RPMI7951 (cell line): Measurements from ENCODE around the gene CISH. TPM values are rescaled to one million over a fixed set of nuclear protein-coding genes. Genes with fewer than 3 reads are reported as not detected.

Source experiments
- DNase-seq: peaks from one replicate; pipeline ENCODE4 v3.0.0-alpha.2; 2012; ENCODE audit warnings: low read depth
- total RNA-seq: library from RNA; depleted of rRNA; stranded (reverse); fragments of >200 nt; shearing (Covaris generic); gene quantifications from 2 replicates; pipeline ENCODE4 v1.2.3, GENCODE V29; 2014; rRNA removed

The CISH gene, protein sequence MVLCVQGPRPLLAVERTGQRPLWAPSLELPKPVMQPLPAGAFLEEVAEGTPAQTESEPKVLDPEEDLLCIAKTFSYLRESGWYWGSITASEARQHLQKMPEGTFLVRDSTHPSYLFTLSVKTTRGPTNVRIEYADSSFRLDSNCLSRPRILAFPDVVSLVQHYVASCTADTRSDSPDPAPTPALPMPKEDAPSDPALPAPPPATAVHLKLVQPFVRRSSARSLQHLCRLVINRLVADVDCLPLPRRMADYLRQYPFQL
- 1.1 and 1.8 TPM in 2 replicates for total RNA-seq

DNA sequence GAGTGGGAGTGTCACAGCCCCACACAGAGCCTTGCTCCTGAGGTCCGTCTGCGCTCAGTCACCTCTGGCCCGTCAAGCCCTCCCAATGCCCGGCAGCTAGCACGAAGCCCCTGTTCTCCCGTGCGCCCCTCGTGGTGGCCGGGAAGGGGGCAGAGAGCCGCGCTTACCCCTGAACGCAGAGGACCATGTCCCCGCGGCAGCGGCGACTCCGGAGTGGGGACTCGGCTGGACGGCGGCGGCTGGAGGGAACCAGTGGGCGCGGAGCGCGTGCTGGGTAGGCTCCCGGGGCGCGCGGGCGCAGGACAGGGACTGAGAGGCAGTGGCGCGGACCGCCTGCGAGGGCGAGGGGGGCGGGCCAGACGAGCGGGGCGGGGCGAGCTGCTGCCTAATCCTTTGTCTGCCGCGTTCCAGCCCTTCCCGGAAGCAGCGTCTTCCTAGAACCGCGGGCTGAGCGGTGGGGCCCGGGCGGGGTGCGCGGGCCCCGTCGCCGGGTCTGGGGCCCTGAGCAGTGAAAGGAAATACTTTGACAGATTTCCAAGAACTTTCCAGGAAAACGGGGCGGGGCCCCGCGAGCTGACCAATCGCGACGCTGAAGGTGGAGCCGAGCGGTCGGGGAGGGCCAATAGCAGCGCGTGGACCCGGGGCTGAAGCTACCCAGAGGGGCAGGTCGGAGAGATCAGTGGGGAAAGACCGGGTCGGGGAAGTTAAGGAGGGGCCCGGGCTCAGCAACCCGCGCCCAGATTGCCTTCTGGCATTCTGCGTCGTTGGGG lies at the start of gene CISH:
Gene CISH (minus strand): TSS at position 311 of the 770 bp plus-strand sequence. CDS start 124 bp downstream, at position 187.
- DNase-seq = peak; percentile 96

DNA sequence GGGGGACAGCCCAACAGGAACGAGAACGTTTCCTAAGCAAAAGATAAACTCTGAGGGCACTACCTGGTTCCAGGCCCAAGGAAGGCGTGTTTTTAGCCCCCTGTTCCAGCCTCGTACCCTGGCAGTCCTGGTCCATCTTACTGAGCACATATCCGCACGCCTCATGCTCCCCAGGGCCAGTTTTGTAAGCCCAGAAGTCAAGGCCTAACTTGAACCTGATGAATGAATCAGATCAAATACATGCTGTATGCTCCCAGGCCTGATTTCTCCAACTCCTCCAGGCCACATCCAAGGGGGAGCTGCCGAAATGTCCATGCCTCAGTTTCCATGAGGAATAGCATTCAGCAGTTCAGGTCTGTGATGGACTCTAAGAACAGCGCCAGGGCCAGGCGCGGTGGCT lies 48.8 kb upstream of the CISH start:
- no peak for DNase-seq

DNA sequence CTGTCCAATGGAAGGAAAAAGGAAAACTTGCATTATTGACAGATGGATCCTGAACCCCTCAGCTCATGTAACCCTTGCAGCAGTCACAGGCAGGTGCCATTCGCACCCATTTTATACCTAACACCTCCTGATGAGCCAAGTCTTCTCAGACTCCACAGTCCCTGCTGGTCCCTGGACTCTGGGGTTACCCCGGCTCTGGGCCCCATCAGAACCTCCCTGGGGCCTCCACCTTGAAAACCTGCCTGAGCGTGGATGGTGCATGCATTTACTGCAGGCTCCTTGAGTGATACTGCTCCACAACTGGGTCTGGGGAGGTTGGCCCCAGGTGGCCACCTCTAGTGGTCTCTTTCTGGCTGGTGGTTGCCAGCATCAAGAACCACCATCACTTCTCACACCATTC lies 47.3 kb upstream of the CISH start:
- no peak for DNase-seq

DNA sequence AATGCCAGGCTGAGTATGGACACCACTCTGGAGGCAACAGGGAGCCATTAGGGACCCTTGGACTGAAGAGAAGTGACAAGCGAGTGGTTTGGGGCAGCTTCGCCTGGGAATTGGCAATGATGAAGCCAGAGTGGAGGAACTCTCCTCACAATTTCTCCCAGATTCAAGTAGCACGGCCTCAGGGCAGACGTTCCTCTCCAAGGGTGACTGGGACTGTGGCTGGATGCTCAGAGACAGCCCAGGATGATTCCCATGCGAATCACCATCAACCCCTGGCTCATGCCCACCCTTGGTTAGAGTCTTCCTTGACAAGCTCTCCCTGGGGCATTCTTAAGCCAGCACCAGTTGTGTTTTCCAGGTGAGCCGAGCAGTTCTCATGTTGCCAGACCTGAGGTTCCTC lies 46.8 kb upstream of the CISH start:
- peak; percentile 25 for DNase-seq

DNA sequence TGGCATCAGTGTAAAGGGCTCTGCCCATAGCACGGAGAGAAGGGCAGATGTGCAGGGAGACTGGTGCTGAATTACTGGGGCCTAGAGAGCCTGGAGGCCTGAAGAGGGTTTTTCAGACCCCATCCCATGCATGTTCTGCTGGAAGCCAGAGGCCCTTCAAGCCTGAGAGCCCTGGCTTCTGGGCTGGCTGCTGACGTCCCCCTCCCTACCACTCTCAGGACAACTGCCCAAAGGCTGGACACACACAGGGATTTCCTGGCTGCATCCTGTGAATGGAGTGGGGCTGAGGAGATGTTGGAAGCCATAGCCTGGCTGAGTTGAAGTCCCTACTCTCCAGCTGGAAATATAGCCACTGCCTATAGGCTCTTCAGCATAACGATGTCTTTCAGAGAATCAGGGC lies 46.2 kb upstream of the CISH start:
- no peak for DNase-seq

DNA sequence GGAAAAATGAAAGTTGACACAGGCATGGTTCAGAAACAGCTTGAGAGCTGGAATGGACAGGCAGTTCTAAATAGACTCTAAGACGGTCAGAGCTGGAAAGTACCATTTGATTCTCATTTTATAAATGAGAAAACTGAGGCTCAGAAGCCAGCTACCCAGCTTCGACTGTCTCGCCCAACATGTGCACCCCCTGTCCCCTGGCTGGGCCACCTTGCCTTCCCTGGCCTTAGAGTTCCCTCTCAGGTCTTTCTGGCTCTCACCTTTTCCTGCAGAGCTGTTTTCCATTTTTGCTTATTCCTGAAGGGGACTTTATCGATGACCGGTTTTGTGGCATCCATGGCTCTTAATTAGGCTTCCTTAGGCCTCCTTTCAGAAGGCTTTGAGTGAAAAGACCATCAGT lies 45.8 kb upstream of the CISH start:
- DNase-seq = no peak

DNA sequence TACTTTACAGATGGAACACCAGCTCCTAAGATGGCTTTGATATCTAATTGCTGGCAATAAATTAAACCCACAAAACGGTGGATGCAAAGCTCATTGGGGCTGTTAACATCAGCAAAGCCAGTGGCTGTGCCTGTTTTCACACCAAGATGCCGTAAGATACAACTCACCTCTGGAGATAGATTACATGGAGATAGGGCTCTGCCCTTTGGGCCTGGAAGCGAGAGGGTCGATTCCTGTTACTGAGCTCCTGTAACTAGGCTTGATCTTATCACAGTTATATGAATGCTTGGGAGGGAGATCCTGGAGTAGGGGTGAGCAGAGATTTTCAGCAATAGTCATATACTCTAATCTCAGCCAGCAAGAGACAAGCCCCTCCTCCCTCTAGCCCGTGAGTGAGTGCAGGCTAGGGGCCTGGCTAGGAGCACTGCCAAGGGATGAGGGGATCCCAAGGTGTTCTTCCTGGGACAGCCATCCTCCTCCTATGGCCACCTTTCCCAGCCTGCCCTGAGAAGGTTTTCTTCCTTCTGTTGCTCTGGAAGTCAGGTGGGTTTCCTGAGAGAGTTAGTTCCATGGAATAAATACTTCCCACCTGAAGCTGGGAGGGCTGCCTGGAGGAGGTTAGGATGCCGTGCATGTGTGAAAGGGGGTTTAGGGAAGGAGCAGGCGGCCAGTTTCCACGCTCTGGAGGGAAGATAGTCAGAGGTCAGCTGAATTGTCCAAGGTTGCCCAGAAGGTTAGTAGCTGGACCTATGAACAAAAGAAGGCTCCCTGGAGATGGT lies 45.0 kb upstream of the CISH start:
- DNase-seq = no peak

DNA sequence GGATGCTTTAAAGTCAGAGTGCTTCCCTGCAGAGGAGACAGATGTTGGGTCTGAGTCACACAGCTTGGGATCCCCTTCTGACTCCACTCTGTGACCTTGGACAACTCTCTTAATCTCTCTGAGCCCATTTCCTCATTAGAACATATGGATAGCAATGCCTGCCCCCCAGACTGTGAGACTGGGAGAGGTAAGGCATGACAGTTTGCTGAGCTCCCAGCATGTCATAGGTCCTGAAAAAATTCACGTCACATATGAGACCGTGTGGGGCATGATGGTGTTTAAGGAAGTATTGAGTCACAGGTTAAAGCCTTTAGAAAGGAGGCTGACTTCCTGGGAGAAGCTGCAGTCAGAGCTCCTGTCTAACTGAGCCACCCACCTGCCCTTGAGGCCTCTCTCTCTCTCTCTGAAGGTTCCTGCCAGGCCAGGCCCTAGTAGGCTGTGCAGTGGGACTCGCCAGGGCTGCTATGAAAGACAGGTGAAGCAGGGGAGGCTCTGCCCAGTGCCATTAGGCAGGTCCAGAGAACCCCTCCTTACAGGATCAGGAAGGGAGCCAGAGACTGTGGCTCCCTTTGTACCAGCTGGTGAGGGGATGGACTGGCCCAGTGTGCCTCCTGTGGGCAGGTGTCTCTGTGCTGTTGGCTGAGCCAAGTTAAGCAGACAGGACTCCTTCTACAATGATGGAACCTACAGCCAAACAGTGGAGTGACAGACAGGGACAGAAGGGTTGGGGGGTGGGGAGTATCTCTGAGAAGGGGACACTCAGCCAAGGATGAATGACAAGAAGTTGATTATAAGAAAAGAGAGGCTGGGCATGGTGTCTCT lies 43.6 kb upstream of the CISH start:
- DNase-seq = no peak

DNA sequence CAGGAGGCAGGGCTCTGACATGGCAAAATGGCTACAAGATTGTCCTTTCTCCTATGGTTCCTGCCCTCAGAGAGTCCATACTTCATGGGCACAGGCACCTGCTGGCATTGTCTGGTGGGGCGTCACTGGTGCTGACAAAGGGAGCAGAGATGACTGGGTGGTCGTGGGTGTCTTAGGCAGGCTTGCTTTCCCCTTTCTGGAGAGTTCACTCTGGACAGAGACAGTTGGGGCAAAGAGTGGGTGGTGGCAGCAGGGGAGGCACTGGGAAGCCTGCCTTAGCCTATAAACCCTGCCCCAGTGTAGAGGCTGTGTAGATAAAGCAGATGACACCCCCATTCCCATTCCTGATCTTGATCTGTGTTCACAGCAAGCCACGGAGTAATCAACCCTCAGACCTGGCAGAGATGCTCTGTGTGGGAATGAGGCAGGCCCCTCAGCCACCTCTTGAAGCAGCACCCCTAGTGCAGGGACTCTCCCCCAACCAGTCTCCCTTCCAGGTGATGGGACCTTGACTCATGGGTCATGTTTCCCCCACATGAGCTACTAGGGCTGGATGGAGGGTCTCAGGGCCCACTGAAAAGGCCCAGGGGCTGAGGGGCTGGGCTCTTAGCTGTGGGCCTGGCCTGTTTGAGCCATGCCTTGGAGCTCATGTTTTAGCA lies 42.5 kb upstream of the CISH start:
- DNase-seq = no peak

DNA sequence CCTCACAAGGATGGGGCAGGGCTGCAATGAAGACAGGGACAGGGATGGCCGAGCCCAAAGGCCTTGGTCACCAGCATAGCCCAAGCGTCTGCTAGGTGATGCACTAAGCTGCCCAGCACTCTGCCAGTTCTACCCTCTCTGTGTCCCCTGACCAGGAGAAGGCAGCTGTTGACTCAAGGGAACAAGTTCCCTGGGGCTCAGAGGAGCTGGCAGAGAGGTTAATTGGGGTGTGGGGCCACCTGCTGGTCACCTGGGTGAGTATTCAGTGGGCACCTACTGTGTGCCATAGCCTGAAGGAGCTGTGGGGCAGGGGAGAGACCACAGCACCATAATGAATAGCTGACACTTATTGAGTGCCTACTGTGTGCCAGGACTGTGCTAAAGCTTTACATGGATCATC lies 41.1 kb upstream of the CISH start:
- peak; percentile 47 for DNase-seq

DNA sequence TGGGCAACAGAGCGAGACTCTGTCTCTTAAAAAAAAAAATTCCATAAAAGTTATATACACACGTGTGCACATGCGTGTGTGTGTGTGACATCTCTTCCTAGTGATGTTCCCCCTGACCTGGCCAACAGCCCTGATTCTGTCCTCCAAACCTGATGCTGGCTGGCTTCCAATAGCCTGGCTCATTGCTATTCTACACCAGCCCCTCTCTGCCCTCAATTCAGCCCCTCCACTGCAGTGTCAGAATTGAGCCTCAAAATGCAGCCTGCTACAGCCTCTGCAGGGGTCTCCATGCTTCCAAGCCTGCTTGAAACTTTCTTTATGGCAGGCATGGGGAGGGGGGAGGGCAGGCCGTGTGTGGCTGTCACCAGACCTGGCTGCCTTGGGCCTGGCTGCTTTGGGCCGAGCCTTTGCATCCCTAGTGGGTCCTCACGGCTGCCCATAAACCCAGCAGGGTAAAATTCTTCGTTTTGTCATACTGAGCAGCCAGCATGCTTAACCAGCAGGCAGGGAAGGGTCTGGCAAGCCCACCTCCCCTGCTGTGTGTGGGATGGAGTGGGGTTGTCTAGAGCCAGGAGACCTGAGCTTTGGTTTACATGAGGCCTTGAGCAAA lies 40.5 kb upstream of the CISH start:
- DNase-seq = no peak

DNA sequence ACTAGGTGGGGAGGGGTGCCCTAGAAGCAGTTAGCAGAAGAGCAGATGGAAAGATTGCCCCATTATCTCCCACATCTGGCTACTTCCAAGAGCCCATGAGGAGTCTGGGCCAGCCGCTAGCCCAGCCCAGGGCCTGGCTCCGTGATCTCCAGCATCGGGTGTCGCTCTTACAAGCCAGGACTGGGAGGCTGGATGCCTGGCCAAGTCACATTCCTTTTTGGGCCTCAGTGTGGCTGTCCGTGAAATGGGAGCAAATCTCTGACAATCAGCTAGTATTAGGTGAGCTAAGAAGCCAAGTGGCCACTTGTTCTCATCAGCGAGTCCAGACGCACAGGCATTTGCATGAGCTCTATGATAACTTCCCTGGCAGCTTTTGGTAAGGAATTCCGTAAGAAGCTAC lies 39.9 kb upstream of the CISH start:
- no peak for DNase-seq

DNA sequence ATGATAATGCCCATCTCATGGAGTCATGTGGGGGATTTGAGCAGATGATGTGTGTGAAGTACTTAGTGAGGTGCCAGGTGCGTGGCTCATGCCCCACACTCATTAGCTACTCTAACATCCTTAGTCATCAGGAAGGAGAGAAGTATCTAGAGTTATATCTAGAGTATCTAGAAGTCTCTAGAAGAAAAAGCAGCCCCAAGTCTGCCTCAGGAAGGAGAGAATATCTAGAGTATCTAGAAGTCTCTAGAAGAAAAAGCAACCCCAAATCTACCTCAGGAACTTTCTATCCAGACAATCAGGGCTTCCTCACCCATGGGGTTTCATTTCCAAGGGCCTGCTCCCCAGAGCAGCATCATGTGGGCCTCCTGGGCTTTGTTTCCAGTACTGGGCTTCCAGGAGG lies 38.4 kb upstream of the CISH start:
- DNase-seq = no peak

DNA sequence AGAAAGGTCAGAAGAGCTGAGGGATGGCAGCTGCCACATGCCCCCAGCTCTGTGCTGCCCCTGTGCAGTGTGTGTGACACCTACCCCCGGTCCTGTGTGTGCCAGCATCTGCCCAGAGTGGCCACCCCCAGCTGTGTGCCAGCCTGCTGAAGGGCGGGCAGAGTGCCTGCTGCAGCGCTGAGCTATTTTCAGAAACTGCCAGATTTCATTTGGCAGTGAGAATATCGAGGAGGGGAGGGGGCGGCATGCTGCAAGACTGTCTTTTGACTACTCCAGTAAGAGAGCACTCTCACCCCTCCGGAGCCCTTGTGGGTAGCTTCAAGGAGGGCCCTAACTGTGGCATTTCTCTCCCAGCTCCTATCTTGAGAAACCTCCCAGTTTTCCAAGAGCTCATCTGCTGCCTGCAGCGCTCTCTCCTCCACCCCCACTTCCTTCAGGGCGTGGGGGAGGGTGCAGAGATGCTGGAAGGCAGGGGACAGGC lies 37.9 kb upstream of the CISH start:
- no peak for DNase-seq

DNA sequence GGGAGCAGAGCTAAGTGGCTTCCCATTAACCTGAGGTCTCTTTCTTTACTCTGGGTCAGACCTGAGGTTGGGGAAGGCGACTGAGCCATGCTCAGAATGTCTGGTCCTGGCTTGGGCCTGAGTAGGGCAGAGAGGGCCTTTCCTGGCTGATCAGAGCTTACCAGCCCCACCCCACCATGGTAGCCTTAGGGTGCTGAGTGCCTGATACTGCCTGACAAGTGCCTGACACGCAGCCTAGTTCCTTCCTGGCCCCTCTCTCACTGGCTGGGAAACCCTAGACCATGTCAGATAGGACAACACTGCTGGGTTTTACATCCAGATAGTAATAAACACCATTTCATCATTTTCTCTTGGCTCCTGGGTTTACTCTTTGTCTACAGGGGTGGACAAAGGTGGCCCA lies 37.4 kb upstream of the CISH start:
- DNase-seq = no peak

DNA sequence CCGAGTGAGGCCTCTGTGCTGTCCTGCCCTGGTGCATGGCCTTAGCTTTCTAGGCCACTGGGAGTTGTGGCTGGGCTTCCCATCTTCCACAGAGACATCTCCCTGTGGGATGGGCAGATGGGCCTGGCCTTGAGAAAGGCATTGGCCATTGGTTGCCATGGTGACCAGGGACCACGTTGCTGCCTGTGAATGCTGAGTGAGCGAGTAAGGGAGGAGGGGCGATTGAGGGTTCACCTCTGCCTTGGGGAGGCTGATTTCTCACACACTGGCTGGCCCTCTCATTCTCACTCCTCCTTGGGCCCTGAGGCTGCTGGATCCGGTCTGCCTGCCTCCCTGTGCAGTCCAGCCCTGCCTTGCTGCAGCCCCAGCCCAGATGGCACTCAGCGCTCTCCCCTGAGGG lies 36.7 kb upstream of the CISH start:
- DNase-seq = no peak

DNA sequence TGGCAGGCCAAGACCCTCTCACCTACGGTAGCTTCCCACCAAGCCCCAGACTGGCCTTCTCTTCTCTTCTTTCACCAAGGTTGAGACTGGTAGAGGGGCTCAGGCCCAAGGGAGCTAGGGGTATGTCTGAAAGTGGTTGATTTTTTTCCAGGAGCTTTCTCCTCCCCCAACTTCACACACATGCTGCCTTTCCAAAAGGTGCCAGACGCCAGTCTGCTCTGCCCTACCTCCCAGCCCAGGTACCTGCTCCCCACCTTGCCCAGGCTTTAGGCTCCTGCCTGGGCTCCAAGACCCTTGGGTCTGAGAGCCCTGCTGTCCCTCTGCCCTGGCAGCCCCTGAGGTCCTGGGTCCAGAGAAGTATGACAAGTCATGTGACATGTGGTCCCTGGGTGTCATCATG lies 33.8 kb upstream of the CISH start:
- DNase-seq = no peak

DNA sequence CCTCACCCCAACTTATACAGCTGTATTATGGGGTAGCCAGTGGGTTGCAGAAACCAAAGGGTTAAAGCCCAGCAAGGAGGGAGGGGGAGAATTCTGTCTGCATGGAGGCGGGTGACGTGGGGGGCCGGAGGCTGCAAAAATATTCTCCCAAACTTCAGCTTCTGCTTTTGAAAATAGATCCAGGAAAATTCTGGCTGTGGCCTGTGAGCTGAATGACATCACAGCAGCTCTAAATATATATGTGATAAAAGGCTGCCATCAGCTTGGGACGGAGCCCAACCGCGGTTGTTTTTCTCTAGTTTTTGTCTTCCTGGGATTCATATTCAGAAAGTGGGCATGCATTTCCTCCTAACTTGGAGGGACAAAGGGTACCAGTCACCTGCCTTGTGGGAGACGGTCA lies 33.0 kb upstream of the CISH start:
- no peak for DNase-seq

DNA sequence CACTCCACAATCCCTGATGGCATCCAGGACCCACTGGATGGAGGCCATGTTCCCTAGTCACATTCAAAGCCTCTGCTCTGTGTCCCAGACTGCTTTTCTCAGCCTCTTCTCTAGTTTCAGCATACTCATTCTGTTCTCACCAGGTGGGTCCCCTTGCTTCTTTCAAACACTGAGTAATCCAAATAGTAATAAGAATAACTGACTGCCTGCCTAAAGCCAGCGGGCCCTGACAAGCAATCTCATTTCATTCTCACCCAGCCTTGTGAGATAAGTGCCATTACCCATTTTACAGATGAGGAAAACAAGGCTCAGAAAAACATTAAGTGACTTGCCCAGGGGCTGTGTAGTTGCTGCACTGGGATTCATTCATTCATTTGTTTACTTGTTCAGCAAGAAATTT lies 30.8 kb upstream of the CISH start:
- DNase-seq = no peak

DNA sequence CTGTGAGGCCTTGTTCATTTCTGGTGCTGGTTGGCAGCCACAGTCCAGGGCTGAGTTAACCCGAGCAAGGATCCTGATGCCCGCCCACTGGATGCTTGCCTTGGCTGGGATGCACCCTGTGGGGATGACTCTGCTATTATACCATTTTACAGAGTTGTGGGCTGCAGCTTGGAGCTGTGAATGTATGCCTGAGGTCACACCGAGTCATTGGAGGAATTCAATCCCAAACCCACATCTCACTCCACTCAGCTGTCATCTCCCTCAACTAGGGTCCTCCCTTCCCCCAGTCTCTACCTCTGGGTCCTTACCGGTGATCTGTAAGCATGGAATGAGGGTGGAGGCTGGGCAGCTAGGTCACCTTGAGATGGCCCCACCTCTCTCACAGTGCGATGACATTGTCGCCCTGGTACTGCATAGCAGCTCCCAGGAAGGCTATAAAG lies 27.5 kb upstream of the CISH start:
- DNase-seq = peak; percentile 71

DNA sequence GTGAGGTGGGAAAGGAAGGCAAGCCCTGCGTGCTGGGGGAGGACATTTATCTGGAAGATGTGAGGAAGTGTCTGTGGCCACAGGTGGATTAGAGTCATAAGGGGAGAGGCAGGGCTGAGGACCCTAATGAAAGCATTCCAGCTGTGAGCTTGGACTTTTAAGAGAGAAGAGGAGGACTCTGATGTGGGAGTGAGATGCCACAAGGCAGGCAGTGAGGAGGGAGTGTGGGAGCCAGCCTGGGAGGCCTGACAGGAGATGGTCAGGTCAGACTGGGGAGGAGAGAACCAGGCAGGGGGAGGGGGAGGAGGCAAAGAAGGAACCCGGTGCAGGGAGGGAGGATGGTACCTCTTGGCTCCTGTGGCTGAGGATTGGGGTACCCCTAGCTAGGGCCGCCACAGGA lies 26.4 kb upstream of the CISH start:
- no peak for DNase-seq
